Panc1 (cell line): Measurements from ENCODE around the gene GARIN5B. TPM values are rescaled to one million over a fixed set of nuclear protein-coding genes. Genes with fewer than 3 reads are reported as not detected.

Source experiments
- ATAC-seq: fragments of 200-7000 bp; cut with Tn5 transposase; 2 replicates; pipeline ENCODE4 v1.9.1; 2020; ENCODE audit warnings: mild to moderate bottlenecking, moderate library complexity
- BruUV-seq: library from RNA; stranded (reverse); fragments of 400-500 nt; replicated peaks from 2 replicates; lab custom pipeline; 2021; lab: Mats Ljungman, UMichigan
- CTCF ChIA-PET: fragments of 300-600 bp; sonication (Branson Sonifier 250); formaldehyde crosslinking; loops from one replicate; lab custom pipeline; 2022; ENCODE audit warnings: antibody characterized with exemption; lab: Charles Lee
- POLR2A ChIA-PET: fragments of 300-600 bp; sonication (Branson Sonifier 250); formaldehyde crosslinking; loops from one replicate; lab custom pipeline; 2022; ENCODE audit warnings: antibody characterized with exemption; lab: Charles Lee
- DNase-seq: peaks from one replicate; pipeline ENCODE4 v3.0.0-alpha.2; 2010; ENCODE audit warnings: low read depth, low spot score
- H3K27ac ChIP-seq: 2 replicates; pipeline ENCODE4 v1.5.1; 2011; ENCODE audit warnings: mild to moderate bottlenecking, low read length, inconsistent platforms
- H3K27me3 ChIP-seq: fragments of 200-500 bp; sonication (Bioruptor generic); 2 replicates; pipeline ENCODE4 v1.6.0; 2014; ENCODE audit warnings: low read length, inconsistent platforms; ENCODE audit not compliant: control insufficient read depth, insufficient read depth
- H3K36me3 ChIP-seq: fragments of 200-500 bp; sonication (Bioruptor generic); 2 replicates; pipeline ENCODE4 v1.5.1; 2014; ENCODE audit warnings: inconsistent platforms, mild to moderate bottlenecking, low read length, moderate library complexity; ENCODE audit not compliant: control insufficient read depth, insufficient read depth
- H3K4me1 ChIP-seq: 2 replicates; pipeline ENCODE4 v1.5.1; 2011; ENCODE audit warnings: inconsistent platforms, mild to moderate bottlenecking, low read length, moderate library complexity; ENCODE audit not compliant: control insufficient read depth, insufficient read depth
- H3K4me3 ChIP-seq, 2 experiments: 2 replicates each; pipeline ENCODE4 v1.5.1; 2011 to 2012; ENCODE audit warnings: low read depth in 2 of 2, low read length in 2 of 2, mild to moderate bottlenecking in 2 of 2, inconsistent platforms in 1 of 2, moderate library complexity in 1 of 2
- H3K9me3 ChIP-seq: fragments of 200-500 bp; sonication (Bioruptor generic); 2 replicates; pipeline ENCODE4 v1.5.1; 2014; ENCODE audit warnings: low read depth, mild to moderate bottlenecking, inconsistent platforms, low read length, moderate library complexity; ENCODE audit not compliant: control insufficient read depth, insufficient read depth
- POLR2AphosphoS5 ChIP-seq: IDR thresholded peaks from 2 replicates; pipeline ENCODE4 v1.6.1; 2012; ENCODE audit warnings: mild to moderate bottlenecking, low read depth, low read length, moderate library complexity
- SIN3A ChIP-seq: IDR thresholded peaks from 2 replicates; pipeline ENCODE4 v1.6.1; 2012; ENCODE audit warnings: low read depth, mild to moderate bottlenecking, low read length, moderate library complexity, borderline replicate concordance; ENCODE audit not compliant: insufficient read depth
- TCF7L2 ChIP-seq: IDR thresholded peaks from 2 replicates; pipeline ENCODE4 v1.6.1; 2011; ENCODE audit warnings: mild to moderate bottlenecking, low read depth, low read length, inconsistent platforms
- in situ Hi-C: cut with HindIII; loops from 2 replicates; pipeline ENCODE4 v1.10.0; 2016; ENCODE audit warnings: low sequenced_read_pairs, low pct_unique_long_range_greater_than_20kb
- intact Hi-C: fragments of 100-400 bp; cut with micrococcal nuclease; formaldehyde crosslinking; loops from one replicate; pipeline ENCODE4 v1.10.0; 2022; ENCODE audit not compliant: unreplicated experiment
- total RNA-seq: library from RNA; stranded (reverse); gene quantifications from one replicate; pipeline ENCODE4 v1.2.1, GENCODE V29; 2021; ENCODE audit not compliant: unreplicated experiment
- TF ChIP-seq, protein P1 (sequence below), 2 experiments: IDR thresholded peaks; 2 replicates each; pipeline ENCODE4 v1.6.1; 2011 to 2012; ENCODE audit warnings: low read depth in 2 of 2, control low read depth in 1 of 2, low read length in 1 of 2, mild to moderate bottlenecking in 1 of 2, moderate library complexity in 1 of 2; ENCODE audit not compliant: insufficient read depth in 1 of 2
- TF ChIP-seq, protein P2 (sequence below): fragments of 450-650 bp; IDR thresholded peaks from 2 replicates; pipeline ENCODE4 v1.5.1; 2017; ENCODE audit warnings: mild to moderate bottlenecking

GARIN5B gene
- total RNA-seq, 1 experiment from 2014 or later = not detected

DNA sequence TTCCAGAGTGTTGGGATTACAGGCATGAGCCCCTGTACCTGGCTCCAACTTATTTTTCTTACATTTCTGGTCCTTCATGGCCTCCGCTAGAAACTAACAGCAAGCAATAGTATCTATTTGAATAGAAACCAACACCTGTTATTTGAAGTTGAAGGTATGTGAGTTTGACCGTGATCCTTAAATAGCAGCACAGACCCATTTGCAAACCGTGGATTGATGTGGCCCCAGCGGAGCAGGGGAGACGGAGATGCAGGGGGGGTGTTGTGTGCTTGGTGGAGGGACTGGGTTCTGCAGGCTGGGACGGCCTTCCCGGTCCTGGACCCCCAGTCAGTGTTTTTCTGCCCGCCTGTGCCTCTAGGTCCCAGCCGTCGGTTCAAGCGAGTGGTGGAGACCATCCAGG lies 54.8 kb downstream of the GARIN5B start:
- Histone ChIP-seq H3K9me3 (no peaks in the 10 kb centered on the region), H3K4me3 (no peak overlapping the region), H3K4me1 (no peaks in the 10 kb centered on the region), H3K27ac (no peak overlapping the region), H3K27me3 (no peaks in the 10 kb centered on the region), H3K36me3 (no peaks in the 10 kb centered on the region)
- BruUV-seq = no TSS peak
- in situ Hi-C loops = no loop called here
- TF ChIP-seq POLR2AphosphoS5 = no peak
- TF ChIP-seq, protein P1, sequence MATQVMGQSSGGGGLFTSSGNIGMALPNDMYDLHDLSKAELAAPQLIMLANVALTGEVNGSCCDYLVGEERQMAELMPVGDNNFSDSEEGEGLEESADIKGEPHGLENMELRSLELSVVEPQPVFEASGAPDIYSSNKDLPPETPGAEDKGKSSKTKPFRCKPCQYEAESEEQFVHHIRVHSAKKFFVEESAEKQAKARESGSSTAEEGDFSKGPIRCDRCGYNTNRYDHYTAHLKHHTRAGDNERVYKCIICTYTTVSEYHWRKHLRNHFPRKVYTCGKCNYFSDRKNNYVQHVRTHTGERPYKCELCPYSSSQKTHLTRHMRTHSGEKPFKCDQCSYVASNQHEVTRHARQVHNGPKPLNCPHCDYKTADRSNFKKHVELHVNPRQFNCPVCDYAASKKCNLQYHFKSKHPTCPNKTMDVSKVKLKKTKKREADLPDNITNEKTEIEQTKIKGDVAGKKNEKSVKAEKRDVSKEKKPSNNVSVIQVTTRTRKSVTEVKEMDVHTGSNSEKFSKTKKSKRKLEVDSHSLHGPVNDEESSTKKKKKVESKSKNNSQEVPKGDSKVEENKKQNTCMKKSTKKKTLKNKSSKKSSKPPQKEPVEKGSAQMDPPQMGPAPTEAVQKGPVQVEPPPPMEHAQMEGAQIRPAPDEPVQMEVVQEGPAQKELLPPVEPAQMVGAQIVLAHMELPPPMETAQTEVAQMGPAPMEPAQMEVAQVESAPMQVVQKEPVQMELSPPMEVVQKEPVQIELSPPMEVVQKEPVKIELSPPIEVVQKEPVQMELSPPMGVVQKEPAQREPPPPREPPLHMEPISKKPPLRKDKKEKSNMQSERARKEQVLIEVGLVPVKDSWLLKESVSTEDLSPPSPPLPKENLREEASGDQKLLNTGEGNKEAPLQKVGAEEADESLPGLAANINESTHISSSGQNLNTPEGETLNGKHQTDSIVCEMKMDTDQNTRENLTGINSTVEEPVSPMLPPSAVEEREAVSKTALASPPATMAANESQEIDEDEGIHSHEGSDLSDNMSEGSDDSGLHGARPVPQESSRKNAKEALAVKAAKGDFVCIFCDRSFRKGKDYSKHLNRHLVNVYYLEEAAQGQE (IDR thresholded peaks at IDR 0.05; ENCODE audit: insufficient read depth in 1 of 2, low read depth in 2 of 2, low read length in 1 of 2) = no peak
- no peak for TF ChIP-seq SIN3A
- TF ChIP-seq TCF7L2 = no peak
- TF ChIP-seq, protein P2, sequence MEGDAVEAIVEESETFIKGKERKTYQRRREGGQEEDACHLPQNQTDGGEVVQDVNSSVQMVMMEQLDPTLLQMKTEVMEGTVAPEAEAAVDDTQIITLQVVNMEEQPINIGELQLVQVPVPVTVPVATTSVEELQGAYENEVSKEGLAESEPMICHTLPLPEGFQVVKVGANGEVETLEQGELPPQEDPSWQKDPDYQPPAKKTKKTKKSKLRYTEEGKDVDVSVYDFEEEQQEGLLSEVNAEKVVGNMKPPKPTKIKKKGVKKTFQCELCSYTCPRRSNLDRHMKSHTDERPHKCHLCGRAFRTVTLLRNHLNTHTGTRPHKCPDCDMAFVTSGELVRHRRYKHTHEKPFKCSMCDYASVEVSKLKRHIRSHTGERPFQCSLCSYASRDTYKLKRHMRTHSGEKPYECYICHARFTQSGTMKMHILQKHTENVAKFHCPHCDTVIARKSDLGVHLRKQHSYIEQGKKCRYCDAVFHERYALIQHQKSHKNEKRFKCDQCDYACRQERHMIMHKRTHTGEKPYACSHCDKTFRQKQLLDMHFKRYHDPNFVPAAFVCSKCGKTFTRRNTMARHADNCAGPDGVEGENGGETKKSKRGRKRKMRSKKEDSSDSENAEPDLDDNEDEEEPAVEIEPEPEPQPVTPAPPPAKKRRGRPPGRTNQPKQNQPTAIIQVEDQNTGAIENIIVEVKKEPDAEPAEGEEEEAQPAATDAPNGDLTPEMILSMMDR = no peak
- ChIA-PET CTCF (interaction anchor here (0.8 kb wide), 1 partner anchor 57 kb away, joined by 6 read pairs; no protein-coding TSS in a partner anchor), POLR2A (no interaction called here)
- no peak for ATAC-seq
- DNase-seq = no peak
- intact Hi-C loops = no loop called here

DNA sequence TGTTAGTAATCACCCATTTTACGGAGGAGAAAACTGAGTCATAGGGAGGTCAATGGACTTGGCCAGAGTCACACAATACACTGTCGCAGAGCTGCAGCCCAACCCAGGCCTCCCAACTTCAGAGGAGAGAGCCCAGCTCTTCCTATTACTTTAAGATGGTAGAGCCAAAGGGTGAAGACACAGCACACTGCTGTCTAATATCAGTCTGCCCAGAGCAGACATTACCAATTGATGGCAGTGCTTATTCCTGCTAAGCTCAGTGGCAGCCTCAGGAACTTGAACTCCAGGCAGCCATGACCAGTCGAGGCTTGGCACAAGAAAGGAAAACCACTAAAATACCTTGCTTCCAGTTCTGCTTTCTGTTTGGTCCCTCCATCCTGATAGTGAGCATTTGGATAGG lies 56.3 kb downstream of the GARIN5B start:
- BruUV-seq = no TSS peak
- Histone ChIP-seq H3K4me1 (no peaks in the 10 kb centered on the region; the same call in 1 of the 2 replicates), H3K27me3 (no peaks in the 10 kb centered on the region), H3K36me3 (no peaks in the 10 kb centered on the region), H3K27ac (no peak overlapping the region), H3K4me3 (no peak overlapping the region), H3K9me3 (no peaks in the 10 kb centered on the region)
- ChIA-PET CTCF (interaction anchor here (0.8 kb wide), 1 partner anchor 33 kb away, joined by 3 read pairs; the partner anchor contains the start of gene KMT5C), POLR2A (interaction anchor here (0.6 kb wide), 1 partner anchor 28 kb away, joined by 8 read pairs; no protein-coding TSS in a partner anchor)
- intact Hi-C loops (no loop called here), in situ Hi-C loops (no loop called here)
- no peak for DNase-seq
- no peak for ATAC-seq
- TF ChIP-seq SIN3A = no peak

DNA sequence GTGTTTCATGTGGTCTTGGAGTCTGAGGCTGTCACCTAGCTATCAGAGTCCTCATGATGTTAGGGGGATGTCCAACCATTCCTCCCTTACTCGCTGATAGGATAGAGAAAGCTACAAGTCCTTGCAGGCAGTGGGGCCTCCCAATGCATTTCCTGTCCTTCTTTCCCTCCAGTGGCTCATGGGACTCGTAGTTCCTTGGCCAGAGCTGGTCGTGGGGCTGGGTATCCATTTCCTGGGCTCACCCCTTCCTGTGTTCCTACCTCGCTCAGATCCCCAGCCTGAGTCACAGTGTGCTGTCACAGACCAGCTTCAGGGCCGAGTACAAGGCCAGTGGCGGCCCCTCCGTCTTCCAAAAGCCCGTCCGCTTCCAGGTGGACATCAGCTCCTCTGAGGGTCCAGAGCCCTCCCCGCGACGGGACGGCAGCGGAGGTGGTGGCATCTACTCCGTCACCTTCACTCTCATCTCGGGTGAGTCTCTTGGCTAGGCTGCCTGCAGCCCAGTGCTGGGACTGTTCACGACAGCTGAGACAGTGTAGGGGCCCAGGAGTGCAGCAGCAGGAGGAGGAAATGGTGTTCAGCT lies 57.0 kb downstream of the GARIN5B start:
- no peak overlapping the region for H3K4me3 ChIP-seq
- TF ChIP-seq, protein P1 (IDR thresholded peaks at IDR 0.05; ENCODE audit: insufficient read depth in 1 of 2, low read depth in 2 of 2, low read length in 1 of 2) = no peak
- no peak for TF ChIP-seq POLR2AphosphoS5
- no peak for TF ChIP-seq SIN3A
- TF ChIP-seq, protein P2 = no peak
- TF ChIP-seq TCF7L2 = no peak
- H3K9me3 ChIP-seq = no peaks in the 10 kb centered on the region
- H3K4me1 ChIP-seq = peaks cover 5% of the 10 kb centered on the region
- H3K36me3 ChIP-seq = no peaks in the 10 kb centered on the region
- ChIA-PET POLR2A (interaction anchor here (0.6 kb wide), 1 partner anchor 29 kb away, joined by 8 read pairs; no protein-coding TSS in a partner anchor), CTCF (interaction anchor here (0.8 kb wide), 1 partner anchor 33 kb away, joined by 3 read pairs; the partner anchor contains the start of gene KMT5C)
- H3K27ac ChIP-seq = no peak overlapping the region
- intact Hi-C loops = no loop called here
- ATAC-seq (no peak), DNase-seq (no peak)
- no TSS peak for BruUV-seq
- no peaks in the 10 kb centered on the region for H3K27me3 ChIP-seq
- in situ Hi-C loops = no loop called here
